Ectodermal cell (in vitro differentiated cells): ENCODE results near the gene MEAK7.
"Not testable (repeated sequence)": the region's sequence is repeated elsewhere in the genome, so short reads cannot be mapped to it uniquely, and the experiment has no call there.

Experiments
- H3K27ac ChIP-seq: 2 replicates; pipeline ENCODE4 v1.7.0; 2013; ENCODE audit warnings: mild to moderate bottlenecking, low read depth, low read length; ENCODE audit not compliant: insufficient read depth, poor library complexity, severe bottlenecking
- H3K27me3 ChIP-seq: 2 replicates; pipeline ENCODE4 v1.7.0; 2013; ENCODE audit warnings: mild to moderate bottlenecking, low read length; ENCODE audit not compliant: insufficient read depth, control insufficient read depth, poor library complexity, severe bottlenecking
- H3K36me3 ChIP-seq: one replicate; pipeline ENCODE4 v1.7.0; 2013; ENCODE audit warnings: low read length; ENCODE audit not compliant: control insufficient read depth, insufficient read depth
- H3K4me1 ChIP-seq: one replicate; pipeline ENCODE4 v1.7.0; 2013; ENCODE audit warnings: low read length; ENCODE audit not compliant: control insufficient read depth, insufficient read depth
- H3K4me3 ChIP-seq: 2 replicates; pipeline ENCODE4 v1.7.0; 2013; ENCODE audit warnings: low read depth, low read length, control low read depth; ENCODE audit not compliant: insufficient read depth
- H3K9me3 ChIP-seq: 2 replicates; pipeline ENCODE4 v1.7.0; 2013; ENCODE audit warnings: mild to moderate bottlenecking, low read length, moderate library complexity; ENCODE audit not compliant: control insufficient read depth
- WGBS, 2 experiments: methylation state at CpG; one replicate each; pipeline ENCODE4 v1.1.7; 2013; ENCODE audit warnings: missing lambda C conversion rate in 2 of 2; 5-methylcytosine and 5-hydroxymethylcytosine counted together

Gene MEAK7

GRCh38 chr16:84524346-84524920, 20.0 kb upstream of the MEAK7 start:
- Histone ChIP-seq H3K9me3 (no peaks in the 10 kb centered on the region), H3K4me3 (no peak overlapping the region), H3K27ac (no peak overlapping the region), H3K27me3 (no peaks in the 10 kb centered on the region), H3K4me1 (peaks cover 30% of the 10 kb centered on the region), H3K36me3 (no peaks in the 10 kb centered on the region)
- 84 to 85% methylated on average over 14 of the region's 14 CpGs for WGBS, 2 experiments

GRCh38 chr16:84521497-84521770, 17.0 kb upstream of the MEAK7 start:
- WGBS, 2 experiments: 71 to 73% methylated on average over 4 of the region's 4 CpGs
- Histone ChIP-seq H3K9me3 (no peaks in the 10 kb centered on the region), H3K4me3 (no peak overlapping the region), H3K27me3 (no peaks in the 10 kb centered on the region), H3K4me1 (peaks cover 21% of the 10 kb centered on the region), H3K36me3 (no peaks in the 10 kb centered on the region), H3K27ac (no peak overlapping the region)

DNA sequence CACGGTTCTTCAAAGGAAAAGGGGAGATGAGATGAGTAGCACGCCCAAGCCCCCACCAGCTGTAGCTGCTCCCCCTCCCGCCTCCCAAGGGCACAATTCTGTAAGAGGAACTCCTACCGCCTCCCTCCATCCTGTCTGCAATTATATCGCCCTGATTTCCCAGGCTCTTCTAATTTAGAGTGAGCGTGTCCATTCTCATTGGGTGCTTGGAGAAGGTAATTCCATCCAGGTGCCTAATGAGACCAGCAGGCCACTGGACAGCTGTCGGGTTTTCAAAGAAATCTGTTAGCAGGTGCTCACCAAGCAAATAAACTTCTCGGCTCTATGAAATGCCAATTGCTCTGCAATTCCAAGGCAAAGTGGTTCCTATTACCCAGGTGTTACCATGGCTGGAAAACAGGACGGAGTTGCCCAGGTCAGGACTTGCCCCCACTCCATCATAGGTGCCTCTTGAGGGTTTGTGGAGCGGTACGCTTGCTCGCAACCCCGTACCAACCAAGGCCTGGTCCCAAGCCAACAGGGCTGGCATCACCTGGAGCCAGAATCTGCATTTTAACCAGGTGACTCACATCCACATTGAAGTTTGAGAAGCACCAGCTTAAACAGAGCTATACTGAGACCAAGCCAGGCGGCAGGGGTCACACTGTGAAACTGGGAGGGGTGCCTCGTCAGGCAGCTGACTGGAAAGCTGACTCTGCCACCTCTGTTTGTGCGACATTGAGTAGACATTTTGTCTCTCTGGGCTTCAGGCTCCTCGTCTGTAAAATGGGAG, 16.5 kb upstream of the MEAK7 start:
- Histone ChIP-seq H3K9me3 (no peaks in the 10 kb centered on the region), H3K4me3 (no peak overlapping the region), H3K4me1 (peaks cover 18% of the 10 kb centered on the region), H3K36me3 (no peaks in the 10 kb centered on the region), H3K27ac (no peak overlapping the region), H3K27me3 (no peaks in the 10 kb centered on the region)
- WGBS, 2 experiments: 89 to 92% methylated on average over 17 of the region's 17 CpGs

DNA sequence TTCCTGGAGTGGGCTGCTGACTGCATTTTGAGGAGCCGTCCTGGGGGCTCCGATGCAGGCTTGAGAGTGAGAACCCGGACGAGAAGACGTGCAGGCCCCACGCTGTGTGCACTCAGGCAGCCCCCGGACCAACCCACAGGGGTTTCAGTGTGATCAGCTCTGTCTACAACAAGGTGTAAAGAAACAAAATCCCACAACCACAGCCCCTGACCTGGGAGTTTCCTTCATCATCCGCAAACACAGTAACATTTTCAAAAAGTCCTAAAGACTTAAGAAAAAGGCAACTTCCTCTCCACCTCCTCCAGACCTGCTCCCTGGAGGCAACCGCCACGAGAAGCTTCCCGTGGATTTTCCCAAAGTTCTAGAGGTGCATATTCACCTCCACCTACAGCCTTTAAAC, 15.4 kb upstream of the MEAK7 start:
- Histone ChIP-seq H3K9me3 (no peaks in the 10 kb centered on the region), H3K4me3 (no peak overlapping the region), H3K27ac (no peak overlapping the region), H3K36me3 (no peaks in the 10 kb centered on the region), H3K4me1 (peaks cover 23% of the 10 kb centered on the region), H3K27me3 (no peaks in the 10 kb centered on the region)
- 78 to 79% methylated on average over 11 of the region's 11 CpGs for WGBS, 2 experiments

DNA sequence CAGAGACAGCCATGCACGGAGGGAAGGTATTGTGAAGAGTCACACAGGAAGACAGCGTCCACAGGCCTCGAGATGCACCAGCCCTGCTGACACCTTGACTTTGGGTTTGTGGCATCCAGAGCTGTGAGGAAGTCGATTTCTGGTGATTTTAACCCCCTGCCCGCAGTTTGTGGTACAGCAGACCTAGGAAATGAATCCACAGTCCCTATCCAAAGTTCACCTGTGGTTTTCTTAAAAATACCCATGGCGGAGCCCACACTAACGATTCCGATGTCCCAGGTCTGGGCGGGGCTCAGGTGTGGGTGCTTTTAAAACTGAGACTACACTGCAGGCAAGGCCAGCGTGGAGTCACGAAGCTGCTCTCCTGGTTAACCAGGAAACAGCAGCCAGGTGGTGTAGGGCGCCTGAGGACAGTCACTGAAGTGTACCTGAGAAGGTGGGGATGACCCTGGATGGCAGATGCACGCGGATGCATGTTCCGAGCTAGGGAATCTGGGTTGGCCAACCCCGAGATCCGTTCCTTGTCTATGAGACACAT, 14.4 kb upstream of the MEAK7 start:
- H3K9me3 ChIP-seq: no peaks in the 10 kb centered on the region

DNA sequence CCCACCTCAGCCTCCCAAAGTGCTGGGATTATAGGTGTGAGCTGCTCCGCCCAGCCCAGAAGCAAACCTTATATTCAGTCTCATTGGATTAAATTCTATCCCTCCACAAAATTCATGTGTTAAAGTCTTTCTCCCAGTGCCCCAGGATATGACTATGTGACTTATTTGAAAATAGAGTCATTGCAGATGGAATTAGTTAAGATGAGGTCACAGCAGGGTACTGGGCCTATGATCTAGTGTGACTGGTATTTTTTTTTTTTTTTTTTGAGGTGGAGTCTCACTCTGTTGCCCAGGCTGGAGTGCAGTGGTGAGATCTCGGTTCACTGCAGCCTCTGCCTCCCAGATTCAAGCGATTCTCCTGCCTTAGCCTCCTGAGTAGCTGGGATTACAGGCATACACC, 13.8 kb upstream of the MEAK7 start:
- H3K36me3 ChIP-seq, H3K27ac ChIP-seq, H3K4me3 ChIP-seq, H3K9me3 ChIP-seq, H3K27me3 ChIP-seq: not testable (repeated sequence)
- peaks cover 20% of the 10 kb centered on the region for H3K4me1 ChIP-seq
- 90 to 96% methylated on average over 3 of the region's 3 CpGs for WGBS, 2 experiments

More for the DNA sequence above, 14.4 kb upstream of the MEAK7 start:
- H3K27me3 ChIP-seq: no peaks in the 10 kb centered on the region
- H3K4me3 ChIP-seq: no peak overlapping the region
- H3K36me3 ChIP-seq: no peaks in the 10 kb centered on the region
- 93% methylated on average over 17 of the region's 17 CpGs for WGBS, 2 experiments
- no peak overlapping the region for H3K27ac ChIP-seq
- peaks cover 20% of the 10 kb centered on the region for H3K4me1 ChIP-seq

- no peak overlapping the region for H3K27ac ChIP-seq
- WGBS, 2 experiments: 94% methylated on average over 12 of the region's 12 CpGs
- no peaks in the 10 kb centered on the region for H3K9me3 ChIP-seq
- H3K4me1 ChIP-seq: peaks cover 20% of the 10 kb centered on the region
- H3K27me3 ChIP-seq: no peaks in the 10 kb centered on the region
- H3K36me3 ChIP-seq: no peaks in the 10 kb centered on the region
- H3K4me3 ChIP-seq: no peak overlapping the region
Measured at GRCh38 chr16:84517366-84517765, 12.9 kb upstream of the MEAK7 start.

DNA sequence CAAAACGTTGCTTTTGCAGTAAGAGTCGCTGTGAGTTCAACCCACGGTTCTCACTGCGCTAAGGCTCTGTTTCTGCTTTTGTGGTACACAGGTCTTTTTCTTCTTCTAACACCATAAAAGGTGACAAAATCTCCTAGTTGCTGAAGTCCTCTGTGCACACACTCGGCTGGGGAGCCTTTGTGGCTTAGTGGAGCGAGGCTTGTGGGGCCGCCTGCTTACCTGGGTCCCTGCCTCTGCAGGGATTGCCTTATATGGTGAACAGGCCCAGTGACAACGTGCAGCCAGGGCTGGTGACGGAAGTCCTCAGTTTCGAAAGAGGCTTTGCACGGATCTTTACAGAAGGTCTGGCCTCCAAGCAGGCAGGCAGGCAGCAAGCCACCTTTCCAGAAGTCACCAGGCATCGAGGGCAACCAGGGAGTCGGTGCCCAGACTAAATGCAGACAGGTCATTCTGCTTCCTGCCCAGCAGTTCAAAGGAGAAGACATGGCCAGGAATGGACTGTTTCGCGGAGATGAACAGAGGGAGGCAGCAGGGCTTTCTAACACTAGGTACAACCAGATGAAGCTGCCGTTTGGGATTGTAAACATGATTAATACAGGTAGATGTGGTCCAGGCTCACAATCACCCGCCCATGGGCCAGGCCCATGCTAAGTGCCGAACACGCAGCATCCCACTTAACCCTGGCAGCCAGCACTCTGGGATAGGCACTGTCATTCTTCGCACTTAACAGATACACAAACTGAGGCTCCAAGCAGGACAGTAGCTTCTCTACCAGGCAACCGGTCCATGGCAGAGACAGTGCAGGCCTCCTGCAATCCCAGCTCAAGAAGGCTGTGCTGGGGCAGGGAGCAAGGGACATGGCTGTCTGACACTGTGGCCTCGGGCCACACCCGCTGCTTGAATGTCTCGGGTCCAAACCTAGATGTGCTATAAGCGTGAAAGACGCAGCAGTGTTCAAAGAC, 10.7 kb upstream of the MEAK7 start:
- 71 to 74% methylated on average over 26 of the region's 26 CpGs for WGBS, 2 experiments
- H3K27ac ChIP-seq: no peak overlapping the region
- peaks cover 12% of the 10 kb centered on the region for H3K4me1 ChIP-seq
- H3K9me3 ChIP-seq: no peaks in the 10 kb centered on the region
- no peaks in the 10 kb centered on the region for H3K36me3 ChIP-seq
- H3K27me3 ChIP-seq: no peaks in the 10 kb centered on the region
- H3K4me3 ChIP-seq: no peak overlapping the region

- no peak overlapping the region for H3K4me3 ChIP-seq
- H3K9me3 ChIP-seq: no peaks in the 10 kb centered on the region
- H3K4me1 ChIP-seq: peaks cover 10% of the 10 kb centered on the region
- H3K27me3 ChIP-seq: no peaks in the 10 kb centered on the region
- 81 to 83% methylated on average over 14 of the region's 14 CpGs for WGBS, 2 experiments
- H3K27ac ChIP-seq: no peak overlapping the region
- H3K36me3 ChIP-seq: no peaks in the 10 kb centered on the region
Measured at GRCh38 chr16:84514295-84514873, 9.9 kb upstream of the MEAK7 start.

- no peaks in the 10 kb centered on the region for H3K9me3 ChIP-seq
- WGBS, 2 experiments: 85 to 86% methylated on average over 11 of the region's 11 CpGs
- H3K36me3 ChIP-seq: no peaks in the 10 kb centered on the region
- peaks cover 10% of the 10 kb centered on the region for H3K4me1 ChIP-seq
- no peaks in the 10 kb centered on the region for H3K27me3 ChIP-seq
- no peak overlapping the region for H3K27ac ChIP-seq
- no peak overlapping the region for H3K4me3 ChIP-seq
Measured at GRCh38 chr16:84513666-84514065, 9.2 kb upstream of the MEAK7 start.
